HepG2 (cell line): ENCODE measurements around the gene PRXL2A. TPM values are rescaled to one million over a fixed set of nuclear protein-coding genes. Genes with fewer than 3 reads are reported as not detected.

Experiments
- ATAC-seq: fragments of 200-7000 bp; cut with Tn5 transposase; 3 replicates; pipeline ENCODE4 v1.9.1; 2020; ENCODE audit warnings: mild to moderate bottlenecking, moderate library complexity
- BruUV-seq: library from RNA; stranded (reverse); fragments of 400-500 nt; replicated peaks from 2 replicates; lab custom pipeline; 2021; lab: Mats Ljungman, UMichigan
- CTCF ChIA-PET: fragments of 300-600 bp; formaldehyde crosslinking; extraction: SDS; loops from one replicate; lab custom pipeline; 2021; ENCODE audit warnings: low total read pairs, inconsistent platforms, low intra/inter-chr PET ratio; lab: Yijun Ruan, JAX
- POLR2A ChIA-PET: fragments of 350-600 bp; sonication (Branson Sonifier 250); formaldehyde crosslinking; loops from one replicate; lab custom pipeline; 2020; ENCODE audit warnings: antibody characterized with exemption, inconsistent platforms; lab: Yijun Ruan, JAX
- DNase-seq: peaks from one replicate; pipeline ENCODE4 v3.0.0-alpha.2; 2015; ENCODE audit warnings: low spot score
- FAIRE-seq: peaks from 3 replicates; lab custom pipeline; 2011; peaks lifted over from hg19 to GRCh38; lab: Jason Lieb, UNC
- H2AFZ ChIP-seq: one replicate; pipeline ENCODE4 v1.6.1; 2011; ENCODE audit warnings: low read length, inconsistent platforms
- H3K27ac ChIP-seq: fragments of 300-600 bp; 3 replicates; pipeline ENCODE4 v1.8.0; 2011; ENCODE audit warnings: mixed run types, mild to moderate bottlenecking, mixed read lengths, low read length, inconsistent platforms; ENCODE audit not compliant: insufficient read depth; ENCODE audit errors: extremely low read length
- H3K27me3 ChIP-seq, 2 experiments: fragments of 200-600 bp in 1 of 2; 2 replicates in 1 of 2; 3 replicates in 1 of 2; pipeline versions ENCODE4 v1.6.0 to v1.8.0; 2011; ENCODE audit warnings: low read length in 2 of 2, mild to moderate bottlenecking in 2 of 2, moderate library complexity in 2 of 2, inconsistent platforms in 1 of 2; ENCODE audit not compliant: insufficient read depth in 2 of 2, control insufficient read depth in 1 of 2
- H3K36me3 ChIP-seq, 2 experiments: fragments of 200-600 bp in 1 of 2; replicated peaks in 1 of 2; 2 replicates in 1 of 2; 3 replicates in 1 of 2; pipeline versions ENCODE4 v1.5.1 to v1.8.0; 2011; ENCODE audit warnings: low read length in 2 of 2, inconsistent platforms in 1 of 2; ENCODE audit not compliant: insufficient read depth in 2 of 2, control insufficient read depth in 1 of 2
- H3K4me1 ChIP-seq: 2 replicates; pipeline ENCODE4 v1.5.1; 2012; ENCODE audit warnings: low read length, inconsistent platforms; ENCODE audit not compliant: insufficient read depth
- H3K4me2 ChIP-seq: 2 replicates; pipeline ENCODE4 v1.6.0; 2011; ENCODE audit warnings: low read depth, low read length, inconsistent platforms
- H3K4me3 ChIP-seq, 3 experiments: fragments of 200-600 bp in 1 of 3; sonication (generic), shearing (Covaris generic) in 1 of 3; replicated peaks in 1 of 3; 2 replicates each; pipeline ENCODE4 v1.5.1; 2011 to 2016; ENCODE audit warnings: low read length in 3 of 3, inconsistent platforms in 2 of 3, low read depth in 2 of 3, mild to moderate bottlenecking in 2 of 3, control low read depth in 1 of 3, mixed read lengths in 1 of 3; ENCODE audit not compliant: insufficient read depth in 1 of 3
- H3K79me2 ChIP-seq: one replicate; pipeline ENCODE4 v1.6.1; 2011; ENCODE audit warnings: low read length, inconsistent platforms; ENCODE audit not compliant: insufficient read depth
- H3K9ac ChIP-seq: 2 replicates; pipeline ENCODE4 v1.6.0; 2011; ENCODE audit warnings: mild to moderate bottlenecking, low read depth, low read length, inconsistent platforms; ENCODE audit not compliant: insufficient read depth
- H3K9me3 ChIP-seq: 2 replicates; pipeline ENCODE4 v1.5.1; 2012; ENCODE audit warnings: mild to moderate bottlenecking, low read length
- H4K20me1 ChIP-seq: 2 replicates; pipeline ENCODE4 v1.6.0; 2011; ENCODE audit warnings: inconsistent platforms, mild to moderate bottlenecking, low read length, moderate library complexity; ENCODE audit not compliant: insufficient read depth
- ARHGAP35 ChIP-seq: sonication (generic); formaldehyde crosslinking; IDR thresholded peaks from 2 replicates; pipeline ENCODE4 v1.9.0; 2022; ENCODE audit warnings: mild to moderate bottlenecking, inconsistent platforms, moderate library complexity, missing genetic modification reagents, borderline replicate concordance
- ATF2 ChIP-seq: sonication (generic); formaldehyde crosslinking; IDR thresholded peaks from 2 replicates; pipeline ENCODE4 v1.4.0; 2020; ENCODE audit warnings: missing genetic modification reagents
- DRAP1 ChIP-seq: IDR thresholded peaks from 2 replicates; pipeline ENCODE4 v1.6.1; 2016; ENCODE audit warnings: missing genetic modification reagents, missing compliant biosample characterization
- HOXA3 ChIP-seq: sonication (generic); formaldehyde crosslinking; IDR thresholded peaks from 2 replicates; pipeline ENCODE4 v1.5.0; 2020; ENCODE audit warnings: missing genetic modification reagents
- KMT2A ChIP-seq: sonication (generic); formaldehyde crosslinking; IDR thresholded peaks from 2 replicates; pipeline ENCODE4 v1.4.0; 2020; ENCODE audit warnings: missing genetic modification reagents
- NR2C2 ChIP-seq: sonication (generic); formaldehyde crosslinking; IDR thresholded peaks from 2 replicates; pipeline ENCODE4 v1.4.0; 2020; ENCODE audit warnings: missing genetic modification reagents, mild to moderate bottlenecking, moderate library complexity, borderline replicate concordance
- TGIF2 ChIP-seq: IDR thresholded peaks from 2 replicates; pipeline ENCODE4 v1.6.1; 2016; ENCODE audit warnings: control low read depth, missing compliant biosample characterization
- ZNF205 ChIP-seq: IDR thresholded peaks from 2 replicates; pipeline ENCODE4 v1.6.1; 2018; ENCODE audit warnings: missing biosample characterization, missing genetic modification reagents
- ZNF280D ChIP-seq: sonication (generic); formaldehyde crosslinking; IDR thresholded peaks from 2 replicates; pipeline ENCODE4 v1.5.1; 2020; ENCODE audit warnings: mild to moderate bottlenecking, missing genetic modification reagents
- WGBS: methylation state at CpG from one replicate; pipeline ENCODE4 v1.1.6; 2017; ENCODE audit warnings: low lambda C conversion rate; 5-methylcytosine and 5-hydroxymethylcytosine counted together
- in situ Hi-C: cut with HindIII; loops from 2 replicates; pipeline ENCODE4 v1.10.0; 2017; ENCODE audit warnings: low pct_unique_long_range_greater_than_20kb; ENCODE audit not compliant: extremely low pct_ligation_motif_present
- intact Hi-C: fragments of 100-400 bp; cut with micrococcal nuclease; formaldehyde crosslinking; loops from one replicate; pipeline ENCODE4 v1.10.0; 2022; ENCODE audit not compliant: unreplicated experiment
- polyA plus RNA-seq, 8 experiments: library from polyadenylated mRNA; depleted of rRNA in 3 of 8; stranded (reverse) in 7 of 8; unstranded in 1 of 8; fragments of >200 nt; fragmentation: Illumina TruSeq in 4 of 8; extraction: Trizol in 4 of 8; gene quantifications; 2 replicates each; pipeline versions ENCODE4 v1.2.1 to v1.2.3, GENCODE V29; 2011 to 2016; ENCODE audit warnings: low read depth in 4 of 8, missing spikeins in 1 of 8, mixed read lengths in 1 of 8; ENCODE audit not compliant: insufficient read depth in 1 of 8
- total RNA-seq, 5 experiments: library from RNA; depleted of rRNA; stranded (reverse); fragments of >200 nt; fragmentation: Illumina TruSeq; extraction: Trizol; gene quantifications; 2 replicates each; pipeline ENCODE4 v1.2.3, GENCODE V29; 2016; ENCODE audit warnings: low read depth in 1 of 5
- TF ChIP-seq, protein P1 (sequence below): sonication (generic); formaldehyde crosslinking; conservative IDR thresholded peaks from 2 replicates; pipeline ENCODE4 v1.8.0; 2022; ENCODE audit warnings: missing genetic modification reagents

The PRXL2A gene
- total and polyA plus RNA-seq, 2 of the 13 experiments (the other 11 are each of a cell fraction or from before 2014, with no cell fraction given): 43.9 to 79.9 TPM

GRCh38 chr10:80379701-80380100 lies 28.6 kb upstream of the PRXL2A start:
- POLR2A ChIA-PET: no interaction called here
- Histone ChIP-seq H3K4me3 (no peak overlapping the region), H3K4me2 (no peak overlapping the region), H2AFZ (no peak overlapping the region), H3K36me3 (no peaks in the 10 kb centered on the region)
- no peak for DNase-seq
- in situ Hi-C loops: no loop called here
- no peak for FAIRE-seq
- TF ChIP-seq NR2C2 (CRISPR knock-in tag): no peak
- no peak for TF ChIP-seq ARHGAP35 (CRISPR knock-in tag)
- no peak for TF ChIP-seq HOXA3 (CRISPR knock-in tag)
- no peak for TF ChIP-seq DRAP1 (CRISPR knock-in tag)
- TF ChIP-seq KMT2A: no peak
- TF ChIP-seq, protein P1, sequence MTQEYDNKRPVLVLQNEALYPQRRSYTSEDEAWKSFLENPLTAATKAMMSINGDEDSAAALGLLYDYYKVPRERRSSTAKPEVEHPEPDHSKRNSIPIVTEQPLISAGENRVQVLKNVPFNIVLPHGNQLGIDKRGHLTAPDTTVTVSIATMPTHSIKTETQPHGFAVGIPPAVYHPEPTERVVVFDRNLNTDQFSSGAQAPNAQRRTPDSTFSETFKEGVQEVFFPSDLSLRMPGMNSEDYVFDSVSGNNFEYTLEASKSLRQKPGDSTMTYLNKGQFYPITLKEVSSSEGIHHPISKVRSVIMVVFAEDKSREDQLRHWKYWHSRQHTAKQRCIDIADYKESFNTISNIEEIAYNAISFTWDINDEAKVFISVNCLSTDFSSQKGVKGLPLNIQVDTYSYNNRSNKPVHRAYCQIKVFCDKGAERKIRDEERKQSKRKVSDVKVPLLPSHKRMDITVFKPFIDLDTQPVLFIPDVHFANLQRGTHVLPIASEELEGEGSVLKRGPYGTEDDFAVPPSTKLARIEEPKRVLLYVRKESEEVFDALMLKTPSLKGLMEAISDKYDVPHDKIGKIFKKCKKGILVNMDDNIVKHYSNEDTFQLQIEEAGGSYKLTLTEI (CRISPR knock-in tag): no peak
- TF ChIP-seq TGIF2: no peak
- TF ChIP-seq ZNF205: no peak
- TF ChIP-seq ATF2 (CRISPR knock-in tag): no peak
- TF ChIP-seq ZNF280D: no peak
- TF ChIP-seq, all 625 proteins: peak for 0
- Histone ChIP-seq H3K27ac (no peak overlapping the region), H4K20me1 (no peaks in the 10 kb centered on the region), H3K79me2 (no peaks in the 10 kb centered on the region), H3K9ac (no peak overlapping the region), H3K27me3 (no peaks in the 10 kb centered on the region), H3K9me3 (no peaks in the 10 kb centered on the region), H3K4me1 (peaks cover 11% of the 10 kb centered on the region)
- BruUV-seq: no TSS peak
- CTCF ChIA-PET: no interaction called here
- intact Hi-C loops: loop anchor here (10.0 kb wide), 1 partner anchor 155 kb away; the partner anchor contains the start of gene SH2D4B
- 42% methylated on average over 2 of the region's 3 CpGs for WGBS
- no peak for ATAC-seq
